Subcutaneous adipose tissue (tissue), 4 donors: ENCODE measurements around the gene AKNA. TPM values are rescaled to one million over a fixed set of nuclear protein-coding genes. Genes with fewer than 3 reads are reported as not detected.

ENCODE experiments used
- CTCF ChIP-seq: fragments of 450-650 bp; IDR thresholded peaks from one replicate; pipeline ENCODE4 v1.5.1; 2016; ENCODE audit warnings: low read depth, mild to moderate bottlenecking, control low read depth, antibody characterized with exemption, moderate library complexity
- total RNA-seq, 4 donors: library from RNA; depleted of rRNA; stranded (reverse); fragments of >200 nt; gene quantifications; one replicate each; pipeline ENCODE4 v1.1.0, GENCODE V29; 2016

AKNA gene
- total RNA-seq, 4 donors from 2014 or later = 25.3 to 63.9 (median 52.6) TPM

DNA sequence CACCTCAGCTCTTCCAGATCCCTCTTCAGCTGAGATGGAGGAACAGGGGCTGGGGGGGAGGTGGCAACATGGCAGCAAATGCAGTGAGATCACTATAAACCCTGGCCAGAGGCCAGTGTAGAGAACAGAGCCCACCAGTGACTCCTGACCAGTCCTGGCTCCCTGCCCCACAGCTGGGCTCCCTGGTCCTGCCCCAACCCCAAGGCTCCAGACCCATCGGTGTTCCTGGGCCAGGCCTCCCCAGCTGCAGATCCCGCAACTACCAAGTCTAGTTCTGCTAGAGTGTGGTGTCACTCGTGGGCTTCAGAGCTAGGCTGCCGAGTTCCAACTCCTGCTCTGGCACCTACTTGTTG is 16.8 kb downstream of the AKNA start:
- no peak for TF ChIP-seq CTCF

GRCh38 chr9:114370251-114370967 is 17.4 kb downstream of the AKNA start:
- TF ChIP-seq CTCF = no peak

GRCh38 chr9:114369216-114370130 is 18.3 kb downstream of the AKNA start:
- no peak for TF ChIP-seq CTCF

GRCh38 chr9:114367772-114368569 is 19.8 kb downstream of the AKNA start:
- TF ChIP-seq CTCF = no peak

DNA sequence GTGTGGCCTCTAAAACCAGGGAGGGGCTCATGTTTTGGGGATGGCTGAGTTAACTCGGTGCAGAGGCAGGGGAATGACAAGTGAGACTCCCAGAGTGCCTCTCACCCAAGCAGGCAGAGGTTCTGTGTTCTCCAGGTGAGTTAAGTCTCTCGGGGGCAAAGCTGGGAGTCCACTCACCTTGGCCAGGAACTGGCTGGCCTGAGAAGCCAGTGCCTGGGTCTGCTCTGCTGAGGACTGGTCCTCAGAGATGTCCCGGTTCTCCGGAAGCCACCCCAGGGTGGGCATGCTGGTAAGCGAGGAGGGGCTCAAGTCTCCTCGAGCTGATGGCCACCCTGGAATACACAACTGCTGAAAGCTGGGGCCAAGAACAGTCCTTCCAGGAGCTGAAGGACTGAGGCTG is 20.4 kb downstream of the AKNA start:
- TF ChIP-seq CTCF = no peak

DNA sequence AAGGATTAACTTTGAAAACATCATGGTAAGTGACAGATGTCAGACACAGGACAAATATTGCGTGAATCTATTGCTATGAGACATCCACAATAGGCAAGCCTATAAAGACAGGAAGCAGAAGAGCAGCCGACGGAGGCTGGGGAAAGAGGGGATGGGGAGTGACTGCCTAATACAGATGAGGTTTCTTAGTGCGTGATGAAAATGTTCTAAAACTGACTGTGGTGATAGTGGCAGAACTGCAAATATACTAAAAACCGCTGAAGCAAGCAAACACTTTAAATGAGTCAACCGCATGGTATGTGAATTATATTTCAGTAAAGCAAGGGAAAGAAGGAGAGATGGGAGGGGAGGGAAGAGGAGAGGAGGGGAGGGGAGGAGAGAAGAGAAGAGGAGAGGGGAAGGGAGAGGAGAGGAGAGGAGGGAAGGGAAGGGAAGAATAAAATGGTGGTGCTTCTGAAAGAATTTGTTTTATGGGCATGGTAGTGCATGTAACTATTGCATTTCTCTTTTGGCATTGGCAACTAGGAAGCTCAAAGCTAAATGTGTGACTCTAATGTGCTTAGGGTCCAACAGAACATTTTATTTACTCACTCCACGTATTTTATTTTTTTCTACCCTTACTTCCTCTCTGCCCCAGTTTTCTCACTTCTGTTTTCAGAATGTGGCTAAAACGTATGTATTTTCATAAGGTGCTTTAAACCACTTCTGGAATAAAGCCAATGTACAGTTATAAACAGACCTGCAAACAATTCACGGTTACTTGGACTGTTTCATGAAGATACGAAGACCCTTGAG is 21.3 kb downstream of the AKNA start:
- TF ChIP-seq CTCF = no peak
